ENCODE measurements around the gene RNF25.

- TF ChIP-seq POLR2A (IDR thresholded peaks at IDR 0.05), result no peak
- TF ChIP-seq CTCF (IDR thresholded peaks at IDR 0.05), result no peak
These were observed 55.9 kb downstream of the RNF25 start for GRCh38 chr2:218615868-218616315.
